HG02943 (cell line): Measurements from ENCODE around the gene GNB2.
A peak's percentile ranks its signal among the peaks of the same experiment; 100 is the strongest.
"Not testable (repeated sequence)": the region's sequence is repeated elsewhere in the genome, so short reads cannot be mapped to it uniquely, and the experiment has no call there.

ENCODE experiments used
- ATAC-seq: cut with Tn5 transposase; IDR thresholded peaks from one replicate; pipeline ENCODE4 v1.9.1; 2021; ENCODE audit warnings: mild to moderate bottlenecking, low read depth, moderate library complexity; ENCODE audit not compliant: unreplicated experiment

GNB2 gene

GRCh38 chr7:100693312-100694097 lies 20.0 kb downstream of the GNB2 start:
- no peak for ATAC-seq

- no peak for ATAC-seq
These were observed 20.7 kb downstream of the GNB2 start, which contains the start of gene GIGYF1 for GRCh38 chr7:100694098-100694745. Gene GIGYF1 (minus strand): TSS chr7:100694250. CDS start chr7:100688238, 6,012 bp downstream.

GRCh38 chr7:100696123-100696521 lies 22.6 kb downstream of the GNB2 start:
- ATAC-seq = no peak

GRCh38 chr7:100699018-100699417 lies 25.5 kb downstream of the GNB2 start:
- no peak for ATAC-seq

- not testable (repeated sequence) for ATAC-seq
These were observed 27.5 kb downstream of the GNB2 start for GRCh38 chr7:100701089-100701488.

- ATAC-seq = peak; percentile 66
These were observed 31.8 kb downstream of the GNB2 start for GRCh38 chr7:100705320-100705752.

- peak; percentile 85 for ATAC-seq
These were observed 32.5 kb downstream of the GNB2 start, which contains the start of gene POP7 for GRCh38 chr7:100705753-100706671. Gene POP7 (plus strand): TSS chr7:100706121. CDS start chr7:100706831, 710 bp downstream.

- no peak for ATAC-seq
These were observed 33.3 kb downstream of the GNB2 start for GRCh38 chr7:100706672-100707311.

- ATAC-seq = no peak
These were observed 34.9 kb downstream of the GNB2 start for GRCh38 chr7:100708395-100708794.

GRCh38 chr7:100710452-100710851 lies 36.9 kb downstream of the GNB2 start:
- no peak for ATAC-seq

- ATAC-seq = no peak
These were observed 37.8 kb downstream of the GNB2 start for GRCh38 chr7:100711369-100711768.

- no peak for ATAC-seq
These were observed 41.2 kb downstream of the GNB2 start for GRCh38 chr7:100714725-100715124.

GRCh38 chr7:100717073-100717472 lies 43.5 kb downstream of the GNB2 start:
- ATAC-seq = not testable (repeated sequence)

GRCh38 chr7:100719523-100720278 lies 46.2 kb downstream of the GNB2 start:
- ATAC-seq = no peak

GRCh38 chr7:100720279-100720670 lies 46.7 kb downstream of the GNB2 start, which contains the start of gene EPO:
Gene EPO (plus strand): TSS chr7:100720468. CDS start chr7:100720981, 513 bp downstream.
- ATAC-seq = no peak

- ATAC-seq = no peak
These were observed 47.3 kb downstream of the GNB2 start for GRCh38 chr7:100720671-100721504.

GRCh38 chr7:100721505-100721812 lies 47.9 kb downstream of the GNB2 start:
- ATAC-seq = no peak

- ATAC-seq = no peak
These were observed 49.1 kb downstream of the GNB2 start for GRCh38 chr7:100722480-100723212.
